Measurements from ENCODE around the gene SCAMP2.

Gene SCAMP2

DNA sequence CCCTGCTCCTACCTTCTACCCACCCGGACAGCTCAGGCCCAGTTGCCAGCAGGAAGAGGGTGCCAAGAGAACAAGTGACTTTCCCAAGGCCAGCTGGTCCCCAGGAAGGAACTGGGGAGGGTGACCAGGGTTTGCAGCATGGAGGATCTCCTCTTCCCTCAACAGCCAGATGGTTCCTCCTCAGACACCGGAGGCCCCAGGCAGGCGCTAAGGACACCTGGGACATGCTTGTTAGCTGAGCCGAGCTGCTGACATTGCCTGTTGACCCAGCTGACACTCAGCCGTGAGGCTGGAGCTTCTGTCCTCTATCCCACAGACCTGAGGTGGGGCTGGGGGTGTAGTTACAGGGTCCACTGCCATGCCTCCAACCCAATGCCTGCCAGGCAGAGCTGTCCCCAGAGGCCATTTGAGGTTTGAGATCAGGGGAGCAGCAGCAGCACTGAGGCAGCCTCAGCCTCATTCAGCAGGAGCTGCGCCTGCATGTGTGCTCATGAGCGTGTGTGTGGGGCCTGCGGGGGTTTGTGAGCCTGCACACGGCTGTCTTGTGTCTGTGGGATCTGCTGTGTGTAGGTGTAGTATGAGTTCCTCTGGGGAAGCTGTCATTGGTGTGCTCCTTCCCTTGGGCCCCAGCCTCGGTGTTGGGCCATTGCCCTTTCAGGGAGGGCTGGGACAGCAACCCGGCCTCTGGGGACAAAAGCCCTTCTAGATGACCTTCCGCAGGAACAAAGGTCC, 39.6 kb downstream of the SCAMP2 start:
- no peak for FAIRE-seq
- DNase-seq (ENCODE audit: insufficient read length, low spot score), result no peak

DNA sequence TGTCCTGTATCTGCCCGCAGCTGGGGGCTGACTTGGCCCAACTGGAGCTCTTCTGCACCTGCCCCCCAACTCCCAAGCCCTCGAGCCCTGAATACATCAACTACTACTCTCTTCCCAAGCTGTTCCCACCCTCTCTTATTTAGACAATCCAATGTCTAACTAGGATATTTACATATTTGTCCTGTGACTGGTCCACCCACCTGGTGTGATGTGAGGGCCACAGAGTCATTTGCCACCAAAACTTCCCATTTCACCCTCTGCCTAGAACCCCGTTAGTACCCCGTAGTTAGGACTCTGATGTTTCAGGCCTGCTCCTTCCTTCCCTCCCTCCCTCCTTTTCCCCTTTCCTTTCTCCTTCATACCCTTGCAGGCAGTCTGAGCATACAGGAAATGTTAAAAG, 40.3 kb downstream of the SCAMP2 start:
- FAIRE-seq (no peak), DNase-seq (ENCODE audit: insufficient read length, low spot score) (no peak)
- TF ChIP-seq POLR2A (IDR thresholded peaks at IDR 0.05; ENCODE audit: low read depth, low read length), result no peak

More for the DNA sequence above, 39.6 kb downstream of the SCAMP2 start:
- no peak for TF ChIP-seq POLR2A (IDR thresholded peaks at IDR 0.05; ENCODE audit: low read depth, low read length)

DNA sequence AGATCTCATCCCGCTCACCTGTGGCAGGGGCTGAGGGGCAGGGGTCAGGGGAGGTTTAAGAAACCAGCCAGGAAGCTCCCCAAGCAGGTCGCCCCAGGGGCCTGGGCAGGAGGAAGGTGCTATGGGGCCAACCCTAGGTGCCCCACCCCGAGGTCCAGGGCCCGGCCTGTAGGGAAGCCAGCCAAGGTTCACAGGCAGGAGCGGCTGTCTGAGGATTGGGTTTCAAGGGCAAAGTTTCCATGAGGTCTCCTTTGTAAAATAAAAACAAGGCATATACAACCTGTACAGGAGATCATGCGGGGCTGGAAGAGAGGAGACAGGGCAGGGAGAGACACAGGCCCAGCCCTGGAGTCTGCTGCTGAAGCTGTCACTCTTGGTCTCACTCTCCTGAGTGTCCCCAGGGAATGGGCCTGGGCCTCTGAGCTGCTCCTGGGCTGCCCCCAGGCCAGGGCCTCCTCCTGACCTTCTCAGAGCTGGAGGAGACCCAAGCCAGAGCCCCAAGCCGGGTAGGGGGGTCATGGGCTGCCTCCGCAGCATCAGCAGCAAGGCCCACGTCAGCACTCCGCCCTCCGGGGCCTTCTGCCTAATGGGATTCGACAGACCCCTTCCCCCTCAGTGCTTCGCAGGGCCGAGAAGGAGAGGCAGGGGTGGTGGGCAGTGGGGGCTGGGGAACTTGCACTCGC, 41.2 kb downstream of the SCAMP2 start:
- FAIRE-seq (no peak), DNase-seq (ENCODE audit: insufficient read length, low spot score) (no peak)
- TF ChIP-seq POLR2A (IDR thresholded peaks at IDR 0.05; ENCODE audit: low read depth, low read length), result no peak

DNA sequence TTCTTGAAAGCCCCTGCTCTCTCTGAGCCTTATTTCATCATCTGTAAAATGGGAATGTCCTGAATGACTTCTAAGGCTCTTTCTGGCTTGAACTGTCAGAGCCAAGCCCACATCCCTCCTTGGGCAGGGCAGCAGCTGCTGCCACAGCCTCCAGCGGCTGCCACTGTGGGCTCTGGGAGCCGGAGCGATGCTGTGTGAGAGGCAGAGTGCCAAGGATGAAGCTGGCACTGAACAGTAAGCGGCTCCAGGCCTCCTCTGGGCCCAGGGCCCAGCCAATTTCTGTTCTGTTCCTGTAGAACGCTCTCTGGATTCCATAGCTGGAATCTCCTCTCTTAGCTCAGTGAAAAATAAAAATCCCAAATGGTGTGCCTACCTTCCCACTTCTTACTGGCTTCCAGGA, 42.3 kb downstream of the SCAMP2 start:
- no peak for TF ChIP-seq POLR2A (IDR thresholded peaks at IDR 0.05; ENCODE audit: low read depth, low read length)
- no peak for DNase-seq (ENCODE audit: insufficient read length, low spot score)
- no peak for FAIRE-seq

DNA sequence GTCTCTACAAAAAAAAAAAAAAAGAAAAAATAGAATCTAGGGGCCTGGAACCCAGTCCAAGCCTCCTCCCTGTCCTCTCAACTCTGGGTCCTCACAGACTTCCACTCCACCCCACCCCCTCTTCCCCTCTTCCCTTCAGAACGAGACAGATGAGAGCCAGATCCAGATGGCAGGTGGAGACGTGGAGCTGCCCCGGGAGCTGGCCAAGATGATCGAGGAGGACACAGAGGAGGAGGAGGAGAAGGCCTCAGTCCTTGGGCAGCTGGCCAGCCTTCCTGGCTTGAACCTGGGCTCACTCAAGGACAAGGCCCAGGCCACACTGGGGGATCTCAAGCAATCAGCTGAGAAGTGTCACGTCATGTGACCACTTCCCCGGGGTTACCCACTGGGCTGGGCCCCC, 43.2 kb downstream of the SCAMP2 start:
- no peak for TF ChIP-seq POLR2A (IDR thresholded peaks at IDR 0.05; ENCODE audit: low read depth, low read length)
- DNase-seq (ENCODE audit: insufficient read length, low spot score) (no peak), FAIRE-seq (no peak)

DNA sequence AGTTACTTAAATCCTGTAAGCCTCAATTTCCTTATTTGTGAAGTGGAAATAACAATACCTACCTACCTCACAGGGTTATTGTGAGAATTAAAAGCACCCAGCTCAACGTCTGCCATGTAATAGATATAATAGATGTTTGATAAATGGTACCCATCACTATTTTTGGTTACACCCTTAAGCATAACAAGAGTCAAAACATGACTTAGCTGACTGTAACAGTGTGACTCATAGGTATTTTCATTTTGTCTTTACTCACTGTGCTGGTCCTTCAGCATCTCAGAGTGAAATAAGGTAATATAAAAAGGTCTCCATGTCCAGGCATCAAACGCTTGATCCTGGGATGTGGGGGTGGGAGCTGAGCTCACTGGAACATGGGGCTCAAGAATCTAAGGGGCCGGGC, 43.7 kb downstream of the SCAMP2 start:
- no peak for TF ChIP-seq POLR2A (IDR thresholded peaks at IDR 0.05; ENCODE audit: low read depth, low read length)
- DNase-seq (ENCODE audit: insufficient read length, low spot score) (peak; percentile 84), FAIRE-seq (no peak)

DNA sequence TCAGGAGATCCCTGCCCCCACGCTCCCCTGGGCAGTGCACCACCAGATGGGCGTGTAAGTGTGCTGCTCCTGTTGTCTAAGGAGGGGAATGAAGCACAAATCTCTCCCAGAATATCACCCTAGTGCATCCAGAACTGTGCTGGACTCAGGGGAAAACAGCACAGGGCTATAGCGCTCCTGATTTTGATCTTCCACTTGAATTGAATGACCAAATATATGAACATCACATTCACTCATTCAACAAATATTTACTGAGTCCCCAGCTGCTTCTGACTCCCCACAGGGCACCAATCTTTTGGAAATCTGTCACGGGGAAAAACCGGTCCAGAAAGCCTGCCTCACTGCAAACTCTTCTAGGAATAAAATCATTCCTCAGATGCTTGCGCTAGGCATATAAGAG, 44.3 kb downstream of the SCAMP2 start:
- DNase-seq (ENCODE audit: insufficient read length, low spot score), result peak; percentile 49
- TF ChIP-seq POLR2A (IDR thresholded peaks at IDR 0.05; ENCODE audit: low read depth, low read length), result no peak
- FAIRE-seq, result no peak

DNA sequence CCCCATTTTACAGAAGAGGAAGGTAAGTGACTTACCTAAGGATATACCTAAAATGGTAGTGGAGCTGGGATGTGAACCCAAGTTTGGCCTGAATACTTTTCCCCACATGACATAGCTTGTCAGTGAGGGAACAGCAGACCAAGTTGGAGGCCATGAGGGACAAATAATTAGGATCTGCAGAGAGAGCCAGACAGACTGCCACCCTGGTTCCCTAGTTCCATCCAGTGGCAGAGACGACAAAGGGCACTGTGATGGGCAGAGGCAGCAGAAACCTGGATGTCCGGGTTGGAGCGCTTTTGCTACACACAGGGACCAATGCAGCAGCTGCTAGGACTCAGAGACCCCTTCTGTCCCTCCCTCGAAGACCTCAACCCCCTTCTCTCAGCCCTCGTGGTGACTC, 45.6 kb downstream of the SCAMP2 start:
- no peak for TF ChIP-seq POLR2A (IDR thresholded peaks at IDR 0.05; ENCODE audit: low read depth, low read length)
- FAIRE-seq (no peak), DNase-seq (ENCODE audit: insufficient read length, low spot score) (no peak)

DNA sequence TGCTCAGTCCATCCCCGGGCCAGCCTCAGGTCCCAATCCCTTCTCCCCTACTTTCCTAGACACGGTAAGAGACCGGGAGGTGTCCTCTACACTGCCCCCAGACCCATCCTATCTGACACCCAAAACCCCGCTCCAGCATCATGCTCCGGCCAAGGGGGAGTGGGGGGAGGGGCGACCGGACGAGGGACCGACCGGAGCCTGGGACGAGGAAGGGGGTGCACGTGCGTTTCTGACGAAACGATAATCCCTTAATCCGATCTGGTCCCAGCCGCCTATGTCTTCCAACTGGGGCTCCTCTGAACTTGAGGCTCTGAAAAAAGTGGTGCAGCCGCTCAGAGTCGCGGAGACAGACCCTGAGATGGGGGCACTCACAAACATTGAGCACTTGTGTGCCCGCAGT, 46.2 kb downstream of the SCAMP2 start:
- no peak for TF ChIP-seq POLR2A (IDR thresholded peaks at IDR 0.05; ENCODE audit: low read depth, low read length)
- no peak for FAIRE-seq
- no peak for DNase-seq (ENCODE audit: insufficient read length, low spot score)

DNA sequence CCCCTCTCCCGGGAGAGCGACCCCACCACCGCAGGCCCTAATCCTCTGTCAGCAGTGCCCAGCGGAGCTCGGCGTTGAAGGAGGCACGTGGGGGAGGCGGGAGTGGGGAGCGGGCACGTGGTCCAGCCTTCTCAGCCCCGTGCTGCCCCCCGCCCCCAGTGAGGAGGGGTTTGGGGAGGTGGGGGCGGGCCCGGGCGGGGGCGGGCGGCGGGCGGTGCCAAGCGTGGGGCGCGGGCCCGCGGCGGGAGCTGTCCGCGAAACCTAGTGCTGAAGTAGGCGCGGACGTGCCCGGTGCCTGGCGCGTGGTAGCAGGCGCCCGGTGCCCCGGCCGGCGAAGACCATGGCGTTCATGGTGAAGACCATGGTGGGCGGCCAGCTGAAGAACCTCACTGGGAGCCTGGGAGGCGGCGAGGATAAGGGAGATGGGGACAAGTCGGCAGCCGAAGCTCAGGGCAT, 46.8 kb downstream of the SCAMP2 start, which contains the start of gene CPLX3:
TSS of gene CPLX3 (plus strand) at position 264 of the 456 bp plus-strand sequence. CDS start at position 341, 77 bp downstream.
- no peak for TF ChIP-seq POLR2A (IDR thresholded peaks at IDR 0.05; ENCODE audit: low read depth, low read length)
- DNase-seq (ENCODE audit: insufficient read length, low spot score) (no peak), FAIRE-seq (no peak)

DNA sequence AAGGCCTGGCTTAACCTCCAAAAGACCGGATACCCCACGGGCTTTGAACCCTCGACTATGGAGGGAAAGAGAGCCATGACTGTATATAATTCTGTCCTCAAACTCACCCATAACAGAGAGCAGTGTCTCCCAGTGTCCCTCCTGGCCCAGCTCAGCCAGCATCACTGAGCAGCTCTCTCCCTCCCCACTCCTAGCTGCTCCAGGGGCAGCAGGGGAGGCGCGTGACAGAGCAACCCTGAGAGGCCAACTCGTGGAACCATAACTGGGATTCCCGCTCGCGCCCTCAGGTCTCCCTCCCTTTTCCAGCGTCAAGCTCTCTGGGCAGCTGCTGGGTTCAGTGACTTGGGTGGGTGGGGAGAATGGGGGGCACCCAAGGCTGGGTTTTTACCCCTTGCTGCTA, 47.3 kb downstream of the SCAMP2 start:
- no peak for TF ChIP-seq POLR2A (IDR thresholded peaks at IDR 0.05; ENCODE audit: low read depth, low read length)
- DNase-seq (ENCODE audit: insufficient read length, low spot score) (no peak), FAIRE-seq (no peak)

DNA sequence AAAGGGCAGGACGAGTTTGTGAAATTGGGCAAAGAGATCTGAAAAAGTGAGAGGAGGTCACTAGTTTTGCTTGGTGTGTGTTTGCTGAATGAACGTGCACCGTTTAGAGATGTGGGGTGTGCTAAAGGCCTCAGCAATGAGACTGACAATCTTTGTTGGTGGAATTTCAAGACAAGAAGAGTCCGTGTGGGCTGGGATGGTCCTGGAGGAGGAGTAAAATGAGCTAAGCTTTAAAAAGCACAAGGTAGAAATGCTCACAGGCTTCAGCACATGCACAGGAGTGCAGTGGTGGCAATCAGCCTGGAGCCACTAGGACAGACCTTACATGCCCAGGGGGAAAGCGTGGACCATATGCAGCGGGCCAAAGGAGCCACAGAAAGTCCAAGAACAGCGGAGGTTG, 48.2 kb downstream of the SCAMP2 start:
- no peak for TF ChIP-seq POLR2A (IDR thresholded peaks at IDR 0.05; ENCODE audit: low read depth, low read length)
- no peak for FAIRE-seq
- DNase-seq (ENCODE audit: insufficient read length, low spot score), result no peak

DNA sequence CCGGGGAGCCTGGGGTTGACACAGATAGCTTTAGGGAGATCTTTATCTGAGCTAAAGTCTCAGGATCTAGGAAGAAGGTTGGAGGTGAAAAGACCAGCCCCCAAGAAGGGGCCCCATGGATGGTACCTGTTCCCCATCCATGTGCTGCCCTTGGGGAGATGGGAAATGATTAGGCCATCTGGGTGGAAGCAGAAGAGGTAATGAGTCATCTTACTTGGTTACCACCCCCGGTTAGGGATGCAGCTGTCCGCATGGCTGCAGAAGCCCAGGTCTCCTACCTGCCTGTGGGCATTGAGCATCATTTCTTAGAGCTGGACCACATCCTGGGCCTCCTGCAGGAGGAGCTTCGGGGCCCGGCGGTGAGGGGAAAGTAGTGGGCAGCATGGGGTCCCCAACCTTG, 49.8 kb downstream of the SCAMP2 start:
- FAIRE-seq, result no peak
- no peak for TF ChIP-seq POLR2A (IDR thresholded peaks at IDR 0.05; ENCODE audit: low read depth, low read length)

DNA sequence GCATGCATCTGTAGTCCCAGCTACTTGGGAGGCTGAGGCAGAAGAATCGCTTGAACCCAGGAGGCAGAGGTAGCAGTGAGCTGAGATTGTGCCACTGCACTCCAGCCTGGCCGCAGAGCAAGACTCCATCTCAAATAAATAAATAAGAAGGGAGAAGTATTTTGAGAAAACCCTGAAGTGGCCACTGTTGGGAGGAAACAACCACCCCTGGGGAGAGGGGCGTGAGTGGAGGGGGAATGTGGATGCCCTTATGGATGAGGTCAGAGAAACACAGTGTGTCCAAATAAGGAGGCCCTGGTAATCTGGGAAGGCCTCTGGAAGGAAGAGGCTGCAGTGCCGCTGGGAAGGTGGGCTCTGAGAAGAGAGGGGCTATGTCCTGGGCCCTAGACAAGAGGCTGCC, 50.9 kb downstream of the SCAMP2 start:
- no peak for FAIRE-seq
- no peak for DNase-seq (ENCODE audit: insufficient read length, low spot score)
- no peak for TF ChIP-seq POLR2A (IDR thresholded peaks at IDR 0.05; ENCODE audit: low read depth, low read length)

More for the DNA sequence above, 49.8 kb downstream of the SCAMP2 start:
- no peak for DNase-seq (ENCODE audit: insufficient read length, low spot score)

DNA sequence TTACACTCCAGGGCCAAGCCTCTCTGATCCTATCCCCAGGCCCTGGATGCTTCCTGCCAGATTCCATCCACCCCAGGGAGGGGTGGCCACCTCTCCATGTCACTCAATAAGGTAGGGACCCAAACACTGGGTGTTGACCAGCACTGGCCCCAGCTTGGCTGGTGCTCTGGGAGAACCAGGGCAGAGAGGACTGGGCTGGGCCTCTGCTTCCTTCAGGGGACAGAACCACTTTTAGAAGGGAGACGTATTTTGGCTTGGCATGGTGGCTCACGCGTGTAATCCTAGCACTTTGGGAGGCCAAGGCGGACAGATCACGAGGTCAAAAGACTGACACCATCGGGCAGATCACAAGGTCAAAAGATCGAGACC, 51.4 kb downstream of the SCAMP2 start:
- no peak for TF ChIP-seq POLR2A (IDR thresholded peaks at IDR 0.05; ENCODE audit: low read depth, low read length)
- FAIRE-seq (no peak), DNase-seq (ENCODE audit: insufficient read length, low spot score) (no peak)

Measured in H54 (cell line).